Hepatocyte (in vitro differentiated cells): ENCODE results near the gene TMEM174.

Experiments
- CTCF ChIP-seq: fragments of 200-600 bp; sonication (generic); IDR thresholded peaks from 2 replicates; pipeline ENCODE4 v1.5.1; 2016; ENCODE audit warnings: antibody characterized with exemption, mild to moderate bottlenecking; ENCODE audit not compliant: poor library complexity
- EZH2 ChIP-seq: fragments of 200-600 bp; sonication (generic); IDR thresholded peaks from 2 replicates; pipeline ENCODE4 v1.6.1; 2016; ENCODE audit warnings: antibody characterized with exemption, mild to moderate bottlenecking, borderline replicate concordance

GRCh38 chr5:73149540-73149939 lies 23.5 kb upstream of the TMEM174 start:
- TF ChIP-seq EZH2: no peak
- TF ChIP-seq CTCF: no peak
